NT2/D1 (cell line): ENCODE results near the gene C1orf174.

ENCODE experiments used
- SUZ12 ChIP-seq: IDR thresholded peaks from 2 replicates; pipeline ENCODE4 v1.6.1; 2011; ENCODE audit not compliant: insufficient read length, insufficient read depth; ENCODE audit errors: extremely low read depth
- YY1 ChIP-seq: IDR thresholded peaks from 2 replicates; pipeline ENCODE4 v1.6.1; 2011; ENCODE audit not compliant: insufficient read length, insufficient read depth

DNA sequence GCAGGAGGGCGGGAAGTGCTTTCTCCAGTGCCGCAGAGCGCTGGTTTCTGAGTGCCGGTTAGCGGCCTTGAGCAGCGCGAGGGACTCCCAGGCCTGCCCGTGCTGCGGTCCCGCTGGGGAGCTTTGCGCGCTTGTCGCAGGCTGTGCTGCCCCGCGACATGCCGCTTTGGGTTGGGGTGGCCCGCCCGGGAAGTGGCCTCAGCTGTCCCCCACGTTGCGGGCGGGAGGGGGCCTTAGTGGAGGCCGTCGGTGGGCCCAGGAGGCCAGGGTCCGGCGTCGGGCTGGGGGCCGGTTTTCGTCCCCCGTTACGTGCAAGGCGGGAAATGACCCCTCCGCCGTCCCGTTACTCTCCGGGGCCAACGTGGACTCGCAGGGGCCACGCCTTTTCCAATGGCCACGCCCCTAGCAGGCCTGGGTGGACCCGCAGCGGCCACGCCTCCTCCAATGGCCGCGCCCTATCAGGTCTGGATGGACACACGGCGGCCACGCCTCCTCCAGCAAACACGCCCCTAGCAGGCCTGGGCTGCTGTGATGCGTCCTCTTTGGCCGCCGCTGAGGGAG, 977 bp upstream of the C1orf174 start:
- TF ChIP-seq YY1 = no peak
- TF ChIP-seq SUZ12 = no peak
